Keratinocyte (primary cell): ENCODE data around the gene CPED1. TPM values are rescaled to one million over a fixed set of nuclear protein-coding genes. Genes with fewer than 3 reads are reported as not detected.

Source experiments
- DNase-seq: peaks from one replicate; pipeline ENCODE4 v3.0.0-alpha.2; 2011; ENCODE audit warnings: low read depth, missing footprints, low spot score
- FAIRE-seq: peaks from 2 replicates; lab custom pipeline; 2011; peaks lifted over from hg19 to GRCh38; lab: Jason Lieb, UNC
- H2AFZ ChIP-seq: 2 replicates; pipeline ENCODE4 v1.6.0; 2012; ENCODE audit warnings: low read length, control low read depth, inconsistent platforms; ENCODE audit not compliant: control insufficient read depth
- H3K27ac ChIP-seq: 2 replicates; pipeline ENCODE4 v1.5.1; 2011; ENCODE audit warnings: low read length; ENCODE audit not compliant: control insufficient read depth, insufficient read depth
- H3K27me3 ChIP-seq: 3 replicates; pipeline ENCODE4 v1.6.0; 2011; ENCODE audit warnings: low read length; ENCODE audit not compliant: control insufficient read depth, insufficient read depth; ENCODE audit errors: extremely low read depth
- H3K36me3 ChIP-seq, 2 experiments: 2 replicates in 1 of 2; 3 replicates in 1 of 2; pipeline ENCODE4 v1.5.1; 2011; ENCODE audit warnings: low read length in 2 of 2, mild to moderate bottlenecking in 1 of 2; ENCODE audit not compliant: control insufficient read depth in 2 of 2, insufficient read depth in 2 of 2; ENCODE audit errors: extremely low read depth in 1 of 2
- H3K4me1 ChIP-seq: 3 replicates; pipeline ENCODE4 v1.5.1; 2011; ENCODE audit warnings: low read length; ENCODE audit not compliant: control insufficient read depth, insufficient read depth; ENCODE audit errors: extremely low read depth
- H3K4me2 ChIP-seq: 3 replicates; pipeline ENCODE4 v1.6.0; 2011; ENCODE audit warnings: low read depth, low read length; ENCODE audit not compliant: control insufficient read depth, insufficient read depth; ENCODE audit errors: extremely low read depth
- H3K4me3 ChIP-seq, 3 experiments: fragments of 200-600 bp in 1 of 3; sonication (generic) in 1 of 3; 2 replicates in 2 of 3; 3 replicates in 1 of 3; pipeline ENCODE4 v1.5.1; 2011 to 2016; ENCODE audit warnings: low read length in 3 of 3, mild to moderate bottlenecking in 3 of 3, control low read depth in 2 of 3, inconsistent platforms in 1 of 3, low read depth in 1 of 3, mixed read lengths in 1 of 3, mixed run types in 1 of 3, moderate library complexity in 1 of 3; ENCODE audit not compliant: control insufficient read depth in 2 of 3, insufficient read depth in 2 of 3; ENCODE audit errors: extremely low read depth in 1 of 3
- H3K79me2 ChIP-seq: 2 replicates; pipeline ENCODE4 v1.6.0; 2012; ENCODE audit warnings: low read length; ENCODE audit not compliant: control insufficient read depth, insufficient read depth
- H3K9ac ChIP-seq: 3 replicates; pipeline ENCODE4 v1.6.0; 2011; ENCODE audit warnings: low read length; ENCODE audit not compliant: control insufficient read depth, insufficient read depth; ENCODE audit errors: extremely low read depth
- H3K9me1 ChIP-seq: 3 replicates; pipeline ENCODE4 v1.6.0; 2011; ENCODE audit warnings: low read length; ENCODE audit not compliant: control insufficient read depth, insufficient read depth; ENCODE audit errors: extremely low read depth
- H3K9me3 ChIP-seq: 2 replicates; pipeline ENCODE4 v1.5.1; 2012; ENCODE audit warnings: low read depth, low read length; ENCODE audit not compliant: control insufficient read depth
- H4K20me1 ChIP-seq: 3 replicates; pipeline ENCODE4 v1.6.0; 2011; ENCODE audit warnings: low read length; ENCODE audit not compliant: control insufficient read depth, insufficient read depth; ENCODE audit errors: extremely low read depth
- CTCF ChIP-seq, 3 experiments: IDR thresholded peaks in 1 of 3; conservative IDR thresholded peaks in 1 of 3; optimal IDR thresholded peaks in 1 of 3; 2 replicates in 2 of 3; 3 replicates in 1 of 3; pipeline versions ENCODE3 to v1.5.1; 2011; ENCODE audit warnings: low read length in 3 of 3, mild to moderate bottlenecking in 3 of 3, moderate library complexity in 2 of 3, control low read depth in 1 of 3, inconsistent platforms in 1 of 3; ENCODE audit not compliant: insufficient read depth in 2 of 3; ENCODE audit errors: extremely low read depth in 1 of 3
- EZH2 ChIP-seq: IDR thresholded peaks from one replicate; pipeline ENCODE4 v1.6.1; 2012; ENCODE audit warnings: inconsistent platforms, mild to moderate bottlenecking, low read length, moderate library complexity
- dilution Hi-C: fragments of 300-500 bp; cut with MboI; formaldehyde crosslinking; loops from one replicate; pipeline ENCODE4 v1.7.0; 2020; ENCODE audit warnings: low sequenced_read_pairs; ENCODE audit not compliant: extremely low pct_ligation_motif_present
- polyA plus RNA-seq, 5 experiments: library from polyadenylated mRNA; depleted of rRNA in 3 of 5; stranded (reverse) in 3 of 5; stranded (forward) in 1 of 5; unstranded in 1 of 5; fragments of >200 nt; gene quantifications; 1 replicate in 1 of 5; 2 replicates in 3 of 5; 3 replicates in 1 of 5; pipeline versions ENCODE4 v1.2.1 to v1.2.3, GENCODE V29; 2011 to 2012; ENCODE audit warnings: missing spikeins in 2 of 5, low read depth in 1 of 5, low replicate concordance in 1 of 5

The CPED1 gene
- polyA plus RNA-seq, 1 donor (not counting 4 experiments of a cell fraction or from before 2014, with no cell fraction given): 0.62 TPM

- H3K9me1 ChIP-seq: no peaks in the 10 kb centered on the region
- dilution Hi-C loops: no loop called here
- FAIRE-seq: no peak
Observed at GRCh38 chr7:120949998-120950538, 38.4 kb upstream of the CPED1 start.

GRCh38 chr7:120950539-120951308, 37.8 kb upstream of the CPED1 start, which contains the start of gene ING3:
TSS of gene ING3 (plus strand) at chr7:120950777. CDS start at chr7:120950897, 120 bp downstream.
- Histone ChIP-seq H3K9me1 (no peaks in the 10 kb centered on the region), H3K27me3 (no peaks in the 10 kb centered on the region), H3K79me2 (peaks cover 6% of the 10 kb centered on the region), H4K20me1 (no peaks in the 10 kb centered on the region), H3K9me3 (no peaks in the 10 kb centered on the region), H3K4me2 (peak within 1 kb of the TSS; percentile 69), H3K4me3 (peak within 1 kb of the TSS; percentile 64 to 74 (median 70)), H2AFZ (peak within 1 kb of the TSS; percentile 91), H3K9ac (peak within 1 kb of the TSS; percentile 91), H3K36me3 (no peaks in the 10 kb centered on the region), H3K27ac (peak within 1 kb of the TSS; percentile 88), H3K4me1 (peaks cover 9% of the 10 kb centered on the region)
- DNase-seq (peak; percentile 76), FAIRE-seq (peak; percentile 51)
- dilution Hi-C loops: no loop called here
- no peak for TF ChIP-seq CTCF (optimal IDR thresholded peaks at IDR 0.05 in 1 of 3, IDR thresholded peaks at IDR 0.05 in 1 of 3, conservative IDR thresholded peaks at IDR 0.05 in 1 of 3; ENCODE audit: extremely low read depth in 1 of 3, insufficient read depth in 2 of 3, low read length in 3 of 3)
- TF ChIP-seq EZH2: no peak

More at GRCh38 chr7:120949998-120950538, 38.4 kb upstream of the CPED1 start:
- Histone ChIP-seq H4K20me1 (no peaks in the 10 kb centered on the region), H3K79me2 (peaks cover 6% of the 10 kb centered on the region), H3K4me3 (peak overlapping the region; percentile 64 to 74 (median 64)), H3K9me3 (no peaks in the 10 kb centered on the region), H3K4me2 (peak overlapping the region; percentile 68), H3K36me3 (no peaks in the 10 kb centered on the region), H3K27ac (no peak overlapping the region), H3K4me1 (peaks cover 9% of the 10 kb centered on the region), H3K9ac (peak overlapping the region; percentile 91), H2AFZ (peak overlapping the region; percentile 39), H3K27me3 (no peaks in the 10 kb centered on the region)
- no peak for TF ChIP-seq EZH2
- no peak for TF ChIP-seq CTCF (optimal IDR thresholded peaks at IDR 0.05 in 1 of 3, IDR thresholded peaks at IDR 0.05 in 1 of 3, conservative IDR thresholded peaks at IDR 0.05 in 1 of 3; ENCODE audit: extremely low read depth in 1 of 3, insufficient read depth in 2 of 3, low read length in 3 of 3)
- no peak for DNase-seq
